Endothelial cell (in vitro differentiated cells): Measurements from ENCODE around the gene SLC6A9. TPM values are rescaled to one million over a fixed set of nuclear protein-coding genes. Genes with fewer than 3 reads are reported as not detected.
A peak's percentile ranks its signal among the peaks of the same experiment; 100 is the strongest.

Source experiments
- DNase-seq: peaks from one replicate; pipeline ENCODE4 v3.0.0; 2021; ENCODE audit warnings: low spot score
- H3K27ac Mint-ChIP-seq: one replicate; pipeline ENCODE4 v1.8.0; 2021; ENCODE audit warnings: mixed read lengths, inconsistent platforms; ENCODE audit not compliant: unreplicated experiment
- H3K27me3 Mint-ChIP-seq: one replicate; pipeline ENCODE4 v1.8.0; 2021; ENCODE audit warnings: mild to moderate bottlenecking, moderate library complexity, mixed read lengths, inconsistent platforms; ENCODE audit not compliant: unreplicated experiment
- H3K36me3 Mint-ChIP-seq: one replicate; pipeline ENCODE4 v1.8.0; 2021; ENCODE audit warnings: mild to moderate bottlenecking, low read depth, mixed read lengths, inconsistent platforms; ENCODE audit not compliant: unreplicated experiment
- H3K4me1 Mint-ChIP-seq: one replicate; pipeline ENCODE4 v1.8.0; 2021; ENCODE audit warnings: mild to moderate bottlenecking, mixed read lengths, inconsistent platforms; ENCODE audit not compliant: unreplicated experiment
- H3K4me3 Mint-ChIP-seq: one replicate; pipeline ENCODE4 v1.8.0; 2021; ENCODE audit warnings: mild to moderate bottlenecking, mixed read lengths, inconsistent platforms; ENCODE audit not compliant: unreplicated experiment
- H3K9me3 Mint-ChIP-seq: one replicate; pipeline ENCODE4 v1.8.0; 2021; ENCODE audit warnings: mixed read lengths, inconsistent platforms; ENCODE audit not compliant: unreplicated experiment
- CTCF ChIP-seq: fragments of 200-600 bp; sonication (generic); IDR thresholded peaks from one replicate; pipeline ENCODE4 v1.5.0; 2021; ENCODE audit warnings: antibody characterized with exemption; ENCODE audit not compliant: unreplicated experiment
- total RNA-seq: library from RNA; stranded (reverse); fragmentation: NEBNext Ultra II Directional; extraction: Animal tissue kit (Norgen Biotek cat#: 25700); gene quantifications from one replicate; pipeline ENCODE4 v1.2.1, GENCODE V29; 2021; ENCODE audit not compliant: unreplicated experiment

SLC6A9 gene
- total RNA-seq, 1 donor from 2014 or later = 2.8 TPM

GRCh38 chr1:44029911-44030604 lies 1.2 kb downstream of the SLC6A9 start:
- TF ChIP-seq CTCF = no peak
- peak; percentile 77 for DNase-seq
- Mint-ChIP-seq H3K27ac (no peak overlapping the region), H3K4me3 (peak overlapping the region; percentile 94), H3K9me3 (no peaks in the 10 kb centered on the region), H3K4me1 (peaks cover 30% of the 10 kb centered on the region), H3K36me3 (peaks cover 5% of the 10 kb centered on the region), H3K27me3 (peaks cover 17% of the 10 kb centered on the region)

DNA sequence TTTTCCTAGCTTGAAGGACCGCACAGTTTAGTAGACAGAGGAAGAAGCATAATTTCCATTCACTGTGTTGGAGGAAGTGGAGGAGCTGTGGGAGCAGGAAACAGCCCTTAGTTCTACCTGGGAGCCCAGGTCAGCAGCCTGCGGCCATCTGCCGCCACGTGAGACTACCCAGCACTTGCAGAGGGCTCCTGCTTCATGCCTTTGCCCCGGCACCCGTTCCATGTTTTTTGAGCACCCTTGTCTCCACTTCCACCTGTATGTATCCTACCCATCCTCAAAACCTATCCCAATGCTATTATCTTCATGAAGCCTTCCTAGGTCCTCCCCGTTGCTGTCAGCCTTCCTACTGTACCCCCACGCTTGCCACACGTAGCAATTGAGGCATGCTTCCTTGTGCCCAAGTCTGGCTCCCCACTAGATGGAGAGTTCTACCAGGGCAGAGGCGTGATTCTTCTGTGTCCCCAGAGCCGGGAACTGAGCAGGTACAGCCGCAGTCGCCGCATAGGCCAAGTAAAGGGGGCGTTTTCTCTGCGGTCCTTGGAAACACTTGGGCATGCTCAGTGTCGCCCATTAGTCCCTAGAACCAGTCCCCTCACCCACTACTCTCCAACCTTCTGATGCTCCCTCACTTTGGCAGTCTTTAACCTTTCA lies 1.9 kb downstream of the SLC6A9 start:
- Mint-ChIP-seq H3K27me3 (peaks cover 17% of the 10 kb centered on the region), H3K27ac (no peak overlapping the region), H3K9me3 (no peaks in the 10 kb centered on the region), H3K4me3 (peak overlapping the region; percentile 94), H3K36me3 (peaks cover 5% of the 10 kb centered on the region), H3K4me1 (peaks cover 30% of the 10 kb centered on the region)
- DNase-seq = no peak
- no peak for TF ChIP-seq CTCF

- H3K9me3 Mint-ChIP-seq = no peaks in the 10 kb centered on the region
- DNase-seq = no peak
- H3K27ac Mint-ChIP-seq = no peak overlapping the region
- peaks cover 5% of the 10 kb centered on the region for H3K36me3 Mint-ChIP-seq
- H3K4me3 Mint-ChIP-seq = no peak overlapping the region
- H3K27me3 Mint-ChIP-seq = peaks cover 12% of the 10 kb centered on the region
- peaks cover 26% of the 10 kb centered on the region for H3K4me1 Mint-ChIP-seq
- no peak for TF ChIP-seq CTCF
Measured at GRCh38 chr1:44027320-44027719, 3.9 kb downstream of the SLC6A9 start.

GRCh38 chr1:44025816-44026215 lies 5.4 kb downstream of the SLC6A9 start:
- Mint-ChIP-seq H3K4me3 (no peak overlapping the region), H3K27me3 (peaks cover 8% of the 10 kb centered on the region), H3K4me1 (peaks cover 26% of the 10 kb centered on the region), H3K36me3 (peaks cover 5% of the 10 kb centered on the region), H3K9me3 (no peaks in the 10 kb centered on the region), H3K27ac (no peak overlapping the region)
- TF ChIP-seq CTCF = no peak
- no peak for DNase-seq

GRCh38 chr1:44024903-44025525 lies 6.2 kb downstream of the SLC6A9 start:
- Mint-ChIP-seq H3K27ac (no peak overlapping the region), H3K4me3 (no peak overlapping the region), H3K36me3 (peaks cover 5% of the 10 kb centered on the region), H3K9me3 (no peaks in the 10 kb centered on the region), H3K27me3 (peaks cover 8% of the 10 kb centered on the region), H3K4me1 (peaks cover 27% of the 10 kb centered on the region)
- no peak for DNase-seq
- no peak for TF ChIP-seq CTCF
